HCT116 (cell line): ENCODE measurements around the gene NEURL1B.

Experiments
- CTCF ChIP-seq, 3 experiments: fragments of 200-600 bp in 1 of 3; sonication (generic) in 1 of 3; IDR thresholded peaks in 2 of 3; conservative IDR thresholded peaks in 1 of 3; 2 replicates each; pipeline ENCODE4 v1.5.1; 2012 to 2017; ENCODE audit warnings: low read depth in 2 of 3, low read length in 2 of 3, antibody characterized with exemption in 1 of 3, borderline replicate concordance in 1 of 3, control low read depth in 1 of 3, mild to moderate bottlenecking in 1 of 3, mixed read lengths in 1 of 3, mixed run types in 1 of 3, moderate library complexity in 1 of 3; ENCODE audit not compliant: insufficient read depth in 1 of 3
- MAX ChIP-seq: IDR thresholded peaks from 2 replicates; pipeline ENCODE4 v1.6.1; 2012
- POLR2A ChIP-seq: IDR thresholded peaks from 2 replicates; pipeline ENCODE4 v1.7.0; 2011; ENCODE audit warnings: borderline replicate concordance; ENCODE audit not compliant: insufficient read depth, insufficient read length; ENCODE audit errors: extremely low read depth
- SP1 ChIP-seq: IDR thresholded peaks from 2 replicates; pipeline ENCODE4 v1.6.1; 2012; ENCODE audit warnings: low read depth
- ZNF274 ChIP-seq: fragments of 200-500 bp; sonication (Bioruptor generic); IDR thresholded peaks from 2 replicates; pipeline ENCODE4 v1.6.1; 2014; ENCODE audit warnings: mild to moderate bottlenecking, low read depth, low read length, inconsistent platforms

GRCh38 chr5:172715931-172716682 lies 75.0 kb downstream of the NEURL1B start:
- TF ChIP-seq POLR2A (no peak), CTCF (IDR thresholded peaks at IDR 0.05 in 2 of 3, conservative IDR thresholded peaks at IDR 0.05 in 1 of 3; ENCODE audit: borderline replicate concordance in 1 of 3, insufficient read depth in 1 of 3, low read depth in 2 of 3, low read length in 2 of 3) (no peak), SP1 (no peak), ZNF274 (no peak), MAX (no peak)
